ENCODE measurements around the gene PPP1R3E.

DNA sequence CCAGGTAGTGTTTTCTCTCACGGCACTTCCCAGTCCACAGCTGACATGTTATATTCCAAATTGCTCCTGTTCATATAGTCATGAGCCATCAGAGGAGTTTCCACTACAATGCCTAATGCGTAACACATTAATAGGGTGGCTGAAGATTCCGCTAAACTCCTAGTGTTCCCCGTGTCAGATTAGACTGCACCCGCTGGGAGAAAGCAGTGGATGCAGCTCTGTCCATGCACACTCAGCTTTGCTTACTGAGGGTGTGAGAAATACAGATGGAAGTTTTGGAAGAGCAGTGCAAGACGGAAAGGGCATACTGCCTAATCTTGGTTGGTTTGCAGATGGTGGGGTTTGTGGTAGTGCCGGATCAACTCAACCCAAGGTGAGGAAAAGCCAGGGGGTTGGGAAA, 5.6 kb downstream of the PPP1R3E start:
- TF ChIP-seq, protein P1, sequence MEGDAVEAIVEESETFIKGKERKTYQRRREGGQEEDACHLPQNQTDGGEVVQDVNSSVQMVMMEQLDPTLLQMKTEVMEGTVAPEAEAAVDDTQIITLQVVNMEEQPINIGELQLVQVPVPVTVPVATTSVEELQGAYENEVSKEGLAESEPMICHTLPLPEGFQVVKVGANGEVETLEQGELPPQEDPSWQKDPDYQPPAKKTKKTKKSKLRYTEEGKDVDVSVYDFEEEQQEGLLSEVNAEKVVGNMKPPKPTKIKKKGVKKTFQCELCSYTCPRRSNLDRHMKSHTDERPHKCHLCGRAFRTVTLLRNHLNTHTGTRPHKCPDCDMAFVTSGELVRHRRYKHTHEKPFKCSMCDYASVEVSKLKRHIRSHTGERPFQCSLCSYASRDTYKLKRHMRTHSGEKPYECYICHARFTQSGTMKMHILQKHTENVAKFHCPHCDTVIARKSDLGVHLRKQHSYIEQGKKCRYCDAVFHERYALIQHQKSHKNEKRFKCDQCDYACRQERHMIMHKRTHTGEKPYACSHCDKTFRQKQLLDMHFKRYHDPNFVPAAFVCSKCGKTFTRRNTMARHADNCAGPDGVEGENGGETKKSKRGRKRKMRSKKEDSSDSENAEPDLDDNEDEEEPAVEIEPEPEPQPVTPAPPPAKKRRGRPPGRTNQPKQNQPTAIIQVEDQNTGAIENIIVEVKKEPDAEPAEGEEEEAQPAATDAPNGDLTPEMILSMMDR (IDR thresholded peaks at IDR 0.05), result no peak
- TF ChIP-seq POLR2A (IDR thresholded peaks at IDR 0.05), result no peak
